ENCODE results near the gene RELCH.

RELCH gene

GRCh38 chr18:62318228-62319180 is 131.4 kb downstream of the RELCH start:
- DNase-seq (ENCODE audit: low read depth in 2 of 2, low spot score in 1 of 2): no peak

GRCh38 chr18:62321201-62321600 is 134.1 kb downstream of the RELCH start:
- no peak for DNase-seq (ENCODE audit: low read depth in 2 of 2, low spot score in 1 of 2)

- no peak for DNase-seq (ENCODE audit: low read depth in 2 of 2, low spot score in 1 of 2)
These were observed 136.6 kb downstream of the RELCH start for GRCh38 chr18:62323483-62324180.

DNA sequence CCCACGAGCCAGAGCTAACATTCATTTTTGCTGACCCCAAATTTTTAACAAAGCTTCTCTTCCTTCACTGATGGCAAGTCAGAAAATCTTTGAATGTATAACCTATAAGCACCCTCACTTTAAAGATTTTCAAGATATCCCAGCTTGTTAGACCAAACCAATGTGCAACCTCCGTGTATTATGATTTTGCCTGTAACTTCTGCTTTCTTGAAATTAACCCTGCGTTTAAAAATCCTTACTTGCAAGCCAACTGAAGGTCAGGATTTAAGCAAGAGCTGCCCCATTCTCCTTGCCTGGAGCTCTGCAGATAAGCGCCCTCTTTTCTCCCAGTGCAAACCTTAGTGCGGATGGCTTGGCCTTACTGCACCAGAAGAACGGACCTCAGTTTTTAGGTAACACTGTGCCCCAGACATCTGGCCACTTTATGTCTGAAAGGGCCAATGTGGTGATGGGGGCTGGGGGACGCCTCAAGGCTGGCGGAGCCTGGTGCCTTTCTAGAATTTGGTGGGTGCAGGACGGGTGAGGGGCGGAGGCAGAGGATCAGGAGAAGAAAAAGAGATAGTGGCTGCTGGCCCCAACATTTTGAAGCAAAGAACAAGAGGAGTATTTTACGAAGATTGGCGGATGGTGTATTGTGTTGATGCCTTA is 137.2 kb downstream of the RELCH start:
- no peak for DNase-seq (ENCODE audit: low read depth in 2 of 2, low spot score in 1 of 2)

GRCh38 chr18:62324917-62325805 is 138.1 kb downstream of the RELCH start, which contains the start of gene TNFRSF11A:
TNFRSF11A (plus strand) TSS chr18:62325310; CDS start chr18:62325353, 43 bp downstream.
- DNase-seq (ENCODE audit: low read depth in 2 of 2, low spot score in 1 of 2): no peak

- DNase-seq (ENCODE audit: low read depth in 2 of 2, low spot score in 1 of 2): no peak
These were observed 139.0 kb downstream of the RELCH start for GRCh38 chr18:62325806-62326645.

- DNase-seq (ENCODE audit: low read depth in 2 of 2, low spot score in 1 of 2): no peak
These were observed 139.7 kb downstream of the RELCH start for GRCh38 chr18:62326646-62327348.

GRCh38 chr18:62327977-62328376 is 140.9 kb downstream of the RELCH start:
- DNase-seq (ENCODE audit: low read depth in 2 of 2, low spot score in 1 of 2): no peak

DNA sequence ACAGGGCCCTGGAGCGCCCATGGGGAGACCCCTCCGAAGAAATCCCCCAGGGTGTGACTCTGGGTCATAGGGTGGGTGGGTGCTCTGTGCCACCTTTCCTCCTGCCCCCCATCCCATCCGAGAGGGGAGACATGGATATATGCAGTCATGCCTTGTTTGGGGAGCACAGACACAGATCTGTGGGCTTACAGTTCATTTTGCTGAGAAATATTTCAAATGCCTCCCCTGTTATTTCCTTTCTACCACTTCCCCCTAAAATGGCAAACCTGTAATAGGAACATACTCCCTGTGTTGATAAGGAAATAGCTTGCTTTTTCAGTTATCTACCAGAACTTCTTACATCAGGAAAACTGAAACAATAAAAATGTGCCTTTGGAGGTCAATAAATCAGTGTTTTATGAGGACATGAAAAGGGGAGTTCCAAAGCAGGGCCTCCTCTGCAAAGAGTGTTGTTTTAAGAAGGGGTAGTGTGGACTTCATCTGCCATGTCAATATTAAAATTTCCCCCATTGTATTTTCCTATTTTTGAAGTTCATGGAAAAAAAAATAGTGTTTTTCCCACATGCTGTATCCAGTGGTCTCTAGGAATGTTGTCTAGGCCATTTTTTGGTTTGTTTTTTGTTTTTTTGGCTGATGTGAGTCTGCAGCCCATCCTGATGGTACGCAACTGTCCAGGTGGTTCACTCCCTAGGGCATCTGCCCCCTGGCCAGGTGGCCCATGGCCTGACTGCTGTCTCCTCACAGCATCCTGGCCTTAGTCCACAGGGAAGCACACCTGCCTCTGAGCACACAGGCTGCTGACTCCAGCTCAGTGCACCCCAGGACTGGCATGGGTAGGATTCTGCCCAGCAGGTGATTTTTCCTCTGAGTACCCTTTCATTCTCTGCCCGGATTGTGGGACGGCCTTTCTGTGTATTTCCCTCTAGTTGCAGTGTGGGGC is 141.8 kb downstream of the RELCH start:
- no peak for DNase-seq (ENCODE audit: low read depth in 2 of 2, low spot score in 1 of 2)

GRCh38 chr18:62329691-62330454 is 142.8 kb downstream of the RELCH start:
- DNase-seq (ENCODE audit: low read depth in 2 of 2, low spot score in 1 of 2): no peak

- no peak for DNase-seq (ENCODE audit: low read depth in 2 of 2, low spot score in 1 of 2)
These were observed 143.6 kb downstream of the RELCH start for GRCh38 chr18:62330650-62331049.

DNA sequence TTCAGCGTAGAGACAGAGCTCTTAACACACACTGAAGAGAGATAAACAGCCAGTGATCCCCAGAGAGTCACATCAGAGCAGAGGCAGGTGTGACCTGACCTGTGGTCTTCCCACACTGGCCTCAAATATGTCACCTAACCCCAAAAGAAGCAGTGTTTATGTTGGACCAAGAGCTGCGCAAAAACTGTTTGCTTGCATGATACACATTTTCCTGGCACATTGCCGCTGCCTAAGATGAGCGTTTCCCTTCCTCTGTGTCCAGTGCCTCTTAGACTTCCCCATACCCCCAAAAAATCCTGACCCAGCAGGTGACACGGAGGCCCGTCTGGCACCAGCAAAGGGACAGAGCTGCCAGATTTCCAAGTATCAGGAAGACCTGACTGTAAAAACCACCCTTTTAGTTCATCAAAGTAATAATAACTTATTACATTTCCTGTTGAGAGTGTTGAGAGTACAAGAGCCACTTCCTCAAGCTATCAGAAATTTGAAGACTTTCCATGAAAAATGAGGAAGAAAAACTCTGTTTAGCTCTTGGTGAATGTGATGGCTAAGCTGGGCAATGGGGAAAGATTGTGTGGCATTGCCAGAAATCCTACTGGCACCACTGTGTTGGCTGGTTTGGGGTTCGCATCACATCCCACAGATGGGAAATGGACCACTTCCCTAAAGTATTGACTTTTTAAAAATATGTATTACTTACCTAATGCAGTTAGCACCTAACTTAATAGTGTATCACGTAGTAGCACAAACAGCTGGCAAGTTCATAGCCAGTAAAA is 144.7 kb downstream of the RELCH start:
- DNase-seq (ENCODE audit: low read depth in 2 of 2, low spot score in 1 of 2): no peak

DNA sequence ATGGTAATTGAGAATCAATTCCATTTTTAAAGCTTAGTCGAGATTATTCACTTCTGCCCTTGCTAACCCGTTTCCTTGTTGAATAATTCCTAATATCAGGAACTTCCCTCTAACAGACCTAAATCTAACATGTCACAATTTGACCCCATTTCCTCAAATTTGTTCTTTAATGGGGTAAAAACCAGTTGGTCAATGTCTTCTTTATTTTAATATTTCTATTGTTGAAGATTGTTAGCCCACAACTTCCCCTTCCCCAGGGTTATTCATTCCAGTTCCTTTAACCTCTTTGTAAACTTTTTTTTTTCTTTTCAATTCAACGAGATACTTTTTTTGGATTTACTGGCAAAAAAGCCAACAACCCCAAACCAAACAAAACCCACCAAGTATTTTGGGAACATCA is 145.4 kb downstream of the RELCH start:
- DNase-seq (ENCODE audit: low read depth in 2 of 2, low spot score in 1 of 2): no peak

GRCh38 chr18:62332964-62333695 is 146.1 kb downstream of the RELCH start:
- DNase-seq (ENCODE audit: low read depth in 2 of 2, low spot score in 1 of 2): no peak

DNA sequence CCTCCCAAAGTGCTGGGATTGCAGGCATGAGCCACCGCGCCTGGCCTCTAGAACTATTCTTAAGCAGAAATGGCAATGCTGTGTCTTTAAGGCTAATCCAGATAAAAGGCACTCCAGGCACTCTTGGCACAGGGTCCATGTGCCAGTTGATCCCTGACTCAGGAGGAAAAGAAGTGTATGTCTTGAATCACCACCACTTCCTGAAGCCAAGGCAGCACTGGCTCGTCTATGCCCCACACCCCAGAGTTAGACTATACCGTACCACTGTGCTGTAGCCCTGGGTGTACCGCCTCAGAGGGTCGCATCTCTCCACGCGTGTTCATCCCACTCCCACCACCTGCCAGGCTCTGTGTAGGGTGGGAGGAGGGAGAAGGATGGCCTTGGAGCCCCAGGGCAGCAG is 147.1 kb downstream of the RELCH start:
- DNase-seq (ENCODE audit: low read depth in 2 of 2, low spot score in 1 of 2): no peak

DNA sequence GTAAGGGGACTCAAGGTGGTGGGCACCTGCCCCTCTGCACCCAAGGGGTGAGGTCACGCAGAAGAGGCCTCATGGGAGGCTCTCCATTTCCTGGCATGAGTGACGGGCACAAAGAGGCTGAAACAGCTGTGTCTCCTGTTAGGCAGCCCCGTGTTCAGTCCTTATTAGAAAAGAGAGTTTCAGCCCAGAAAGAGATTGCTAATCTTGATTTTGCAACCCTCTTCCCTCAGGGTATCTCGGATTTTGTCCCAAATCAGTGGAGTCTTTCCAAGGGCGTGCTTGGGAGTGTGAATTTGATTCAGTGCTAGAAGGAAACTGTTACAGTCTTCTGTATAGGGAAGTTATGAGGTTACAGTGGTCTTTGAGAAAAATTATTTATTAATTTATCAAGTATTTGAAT is 148.4 kb downstream of the RELCH start:
- no peak for DNase-seq (ENCODE audit: low read depth in 2 of 2, low spot score in 1 of 2)

Data from stimulated activated CD8-positive, alpha-beta memory T cell treated with anti-CD3 and anti-CD28 coated beads, Interleukin-4, amount 100 ng/mL, for 4 hours (primary cell).